Colonic mucosa (tissue), 4 donors: ENCODE measurements around the gene OR1I1. TPM values are rescaled to one million over a fixed set of nuclear protein-coding genes. Genes with fewer than 3 reads are reported as not detected.

Source experiments
- DNase-seq: peaks from one replicate; pipeline ENCODE4 v3.0.0-alpha.2; 2020
- H3K27ac ChIP-seq: fragments of 200-600 bp; one replicate; pipeline ENCODE4 v1.8.0; 2021
- H3K27me3 ChIP-seq: fragments of 200-600 bp; one replicate; pipeline ENCODE4 v1.8.0; 2021
- H3K36me3 ChIP-seq: fragments of 200-600 bp; one replicate; pipeline ENCODE4 v1.8.0; 2021
- H3K4me1 ChIP-seq: fragments of 200-600 bp; one replicate; pipeline ENCODE4 v1.8.0; 2021; ENCODE audit warnings: mild to moderate bottlenecking
- H3K4me3 ChIP-seq: fragments of 200-600 bp; one replicate; pipeline ENCODE4 v1.8.0; 2021
- H3K9ac ChIP-seq, 2 donors: one replicate each; pipeline ENCODE4 v1.7.0; 2013; ENCODE audit warnings: control low read depth in 2 of 2, low read depth in 2 of 2, low read length in 2 of 2
- H3K9me3 ChIP-seq: fragments of 200-600 bp; one replicate; pipeline ENCODE4 v1.8.0; 2021
- intact Hi-C: fragments of 100-400 bp; cut with DNase I; formaldehyde crosslinking; loops from one replicate; pipeline ENCODE4 v1.14.1; 2022
- total RNA-seq, 2 donors: library from RNA; stranded (reverse); fragmentation: NEBNext Ultra II Directional in 1 of 2; extraction: Animal tissue kit (Norgen Biotek cat#: 25700) in 1 of 2; gene quantifications; one replicate each; pipeline ENCODE4 v1.2.1, GENCODE V29; 2021
- TF ChIP-seq, protein P1 (sequence below): fragments of 200-600 bp; IDR thresholded peaks from one replicate; pipeline ENCODE4 v1.8.0; 2022; ENCODE audit warnings: antibody characterized with exemption, mild to moderate bottlenecking
- donor health status: healthy.
- donor health status: DM: no; HTN: no; CAD: no.
- donor health status: DM: no; HTN: no; CAD: no.

Gene OR1I1
- total RNA-seq, 2 donors from 2014 or later = not detected

DNA sequence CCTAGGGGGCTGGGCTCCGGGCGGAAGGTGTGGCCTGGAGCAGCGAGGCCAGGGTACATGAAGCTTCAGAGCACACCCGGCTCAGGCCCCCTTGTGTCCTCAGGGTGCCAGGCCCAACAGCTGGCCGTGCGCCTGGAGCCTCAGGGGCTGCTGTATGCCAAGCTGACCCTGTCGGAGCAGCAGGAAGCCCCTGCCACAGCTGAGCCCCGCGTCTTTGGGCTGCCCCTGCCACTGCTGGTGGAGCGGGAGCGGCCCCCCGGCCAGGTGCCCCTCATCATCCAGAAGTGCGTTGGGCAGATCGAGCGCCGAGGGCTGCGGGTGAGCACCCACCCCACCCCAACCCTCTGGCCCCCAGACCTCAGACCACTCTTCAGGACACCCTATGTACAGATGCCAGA, 28.4 kb downstream of the OR1I1 start:
- Histone ChIP-seq H3K4me1 (no peaks in the 10 kb centered on the region), H3K27me3 (peaks cover 14% of the 10 kb centered on the region), H3K27ac (no peak overlapping the region), H3K4me3 (no peak overlapping the region), H3K9ac (no peak overlapping the region), H3K36me3 (no peaks in the 10 kb centered on the region), H3K9me3 (no peaks in the 10 kb centered on the region)
- intact Hi-C loops = no loop called here
- TF ChIP-seq, protein P1, sequence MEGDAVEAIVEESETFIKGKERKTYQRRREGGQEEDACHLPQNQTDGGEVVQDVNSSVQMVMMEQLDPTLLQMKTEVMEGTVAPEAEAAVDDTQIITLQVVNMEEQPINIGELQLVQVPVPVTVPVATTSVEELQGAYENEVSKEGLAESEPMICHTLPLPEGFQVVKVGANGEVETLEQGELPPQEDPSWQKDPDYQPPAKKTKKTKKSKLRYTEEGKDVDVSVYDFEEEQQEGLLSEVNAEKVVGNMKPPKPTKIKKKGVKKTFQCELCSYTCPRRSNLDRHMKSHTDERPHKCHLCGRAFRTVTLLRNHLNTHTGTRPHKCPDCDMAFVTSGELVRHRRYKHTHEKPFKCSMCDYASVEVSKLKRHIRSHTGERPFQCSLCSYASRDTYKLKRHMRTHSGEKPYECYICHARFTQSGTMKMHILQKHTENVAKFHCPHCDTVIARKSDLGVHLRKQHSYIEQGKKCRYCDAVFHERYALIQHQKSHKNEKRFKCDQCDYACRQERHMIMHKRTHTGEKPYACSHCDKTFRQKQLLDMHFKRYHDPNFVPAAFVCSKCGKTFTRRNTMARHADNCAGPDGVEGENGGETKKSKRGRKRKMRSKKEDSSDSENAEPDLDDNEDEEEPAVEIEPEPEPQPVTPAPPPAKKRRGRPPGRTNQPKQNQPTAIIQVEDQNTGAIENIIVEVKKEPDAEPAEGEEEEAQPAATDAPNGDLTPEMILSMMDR = no peak
- DNase-seq = no peak

DNA sequence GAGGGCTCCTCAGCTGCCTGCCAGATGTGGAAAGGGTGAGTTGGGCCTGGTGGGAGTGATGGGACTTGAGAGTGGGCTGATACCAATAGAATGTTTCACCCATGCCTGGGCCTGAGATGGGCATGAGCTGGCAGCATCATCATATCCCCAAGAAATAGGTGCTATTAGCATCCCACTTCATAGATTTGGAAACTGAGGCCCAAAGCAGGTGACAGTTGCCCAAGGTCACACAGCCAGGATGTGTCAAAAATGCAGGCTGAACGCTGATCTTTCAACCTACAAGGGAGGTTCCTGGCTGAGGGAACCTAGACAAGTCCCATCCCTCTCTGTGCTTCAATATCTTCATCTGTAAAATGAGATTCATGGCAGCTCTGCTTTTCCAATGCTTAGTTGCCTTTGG, 29.7 kb downstream of the OR1I1 start:
- Histone ChIP-seq H3K4me1 (no peaks in the 10 kb centered on the region), H3K27ac (no peak overlapping the region), H3K4me3 (no peak overlapping the region), H3K27me3 (peaks cover 14% of the 10 kb centered on the region), H3K9ac (no peak overlapping the region), H3K9me3 (no peaks in the 10 kb centered on the region), H3K36me3 (peaks cover under 1% of the 10 kb centered on the region)
- no peak for DNase-seq
- intact Hi-C loops = no loop called here
- TF ChIP-seq, protein P1 = no peak

DNA sequence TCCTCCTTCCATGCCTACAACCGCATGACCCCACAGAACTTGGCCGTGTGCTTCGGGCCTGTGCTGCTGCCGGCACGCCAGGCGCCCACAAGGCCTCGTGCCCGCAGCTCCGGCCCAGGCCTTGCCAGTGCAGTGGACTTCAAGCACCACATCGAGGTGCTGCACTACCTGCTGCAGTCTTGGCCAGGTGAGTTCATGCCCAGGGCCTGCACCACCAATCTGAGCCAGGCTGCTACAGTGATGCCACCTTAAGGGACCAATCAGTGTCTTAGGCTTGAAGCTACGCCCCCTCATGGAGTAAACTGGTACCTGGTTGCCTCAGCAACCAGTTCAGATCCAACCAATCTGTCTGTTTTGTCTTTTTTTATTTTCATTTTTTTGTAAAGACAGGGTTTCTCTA, 30.4 kb downstream of the OR1I1 start:
- intact Hi-C loops = no loop called here

DNA sequence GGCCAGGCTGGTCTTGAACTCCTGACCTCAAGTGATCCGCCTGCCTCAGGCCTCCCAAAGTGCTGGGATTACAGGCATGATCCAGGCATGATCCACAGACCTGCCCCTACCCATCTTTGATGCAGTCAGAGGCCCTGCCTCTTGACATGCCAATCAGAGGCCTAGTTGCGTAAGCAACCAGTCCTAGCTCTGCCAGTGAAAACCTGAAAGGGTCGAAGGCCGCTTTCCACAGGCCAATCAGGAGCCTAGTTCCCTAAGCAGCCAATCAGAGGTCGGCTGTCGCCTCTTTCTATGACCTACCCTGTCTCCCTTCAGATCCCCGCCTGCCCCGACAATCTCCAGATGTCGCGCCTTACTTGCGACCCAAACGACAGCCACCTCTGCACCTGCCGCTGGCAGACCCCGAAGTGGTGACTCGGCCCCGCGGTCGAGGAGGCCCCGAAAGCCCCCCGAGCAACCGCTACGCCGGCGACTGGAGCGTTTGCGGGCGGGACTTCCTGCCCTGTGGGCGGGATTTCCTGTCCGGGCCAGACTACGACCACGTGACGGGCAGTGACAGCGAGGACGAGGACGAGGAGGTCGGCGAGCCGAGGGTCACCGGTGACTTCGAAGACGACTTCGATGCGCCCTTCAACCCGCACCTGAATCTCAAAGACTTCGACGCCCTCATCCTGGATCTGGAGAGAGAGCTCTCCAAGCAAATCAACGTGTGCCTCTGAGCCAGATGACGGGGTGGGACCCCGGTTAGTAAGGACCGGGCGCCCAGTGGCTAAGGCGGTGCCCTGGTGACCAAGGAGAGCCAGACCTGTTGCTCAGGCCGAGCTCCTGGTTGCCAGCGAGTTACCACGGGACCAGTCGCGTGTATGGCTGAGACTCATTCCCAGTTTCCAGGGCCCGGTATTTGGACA, 31.5 kb downstream of the OR1I1 start:
- Histone ChIP-seq H3K9me3 (no peaks in the 10 kb centered on the region), H3K27me3 (peaks cover 3% of the 10 kb centered on the region), H3K36me3 (peaks cover 15% of the 10 kb centered on the region), H3K4me1 (no peaks in the 10 kb centered on the region), H3K27ac (no peak overlapping the region), H3K4me3 (no peak overlapping the region), H3K9ac (no peak overlapping the region)
- TF ChIP-seq, protein P1 = no peak
- intact Hi-C loops = no loop called here
- no peak for DNase-seq

More for the DNA sequence above, 30.4 kb downstream of the OR1I1 start:
- no peak for DNase-seq
- Histone ChIP-seq H3K9ac (no peak overlapping the region), H3K4me3 (no peak overlapping the region), H3K9me3 (no peaks in the 10 kb centered on the region), H3K4me1 (no peaks in the 10 kb centered on the region), H3K36me3 (peaks cover 6% of the 10 kb centered on the region), H3K27ac (no peak overlapping the region), H3K27me3 (peaks cover 13% of the 10 kb centered on the region)
- TF ChIP-seq, protein P1 = no peak

DNA sequence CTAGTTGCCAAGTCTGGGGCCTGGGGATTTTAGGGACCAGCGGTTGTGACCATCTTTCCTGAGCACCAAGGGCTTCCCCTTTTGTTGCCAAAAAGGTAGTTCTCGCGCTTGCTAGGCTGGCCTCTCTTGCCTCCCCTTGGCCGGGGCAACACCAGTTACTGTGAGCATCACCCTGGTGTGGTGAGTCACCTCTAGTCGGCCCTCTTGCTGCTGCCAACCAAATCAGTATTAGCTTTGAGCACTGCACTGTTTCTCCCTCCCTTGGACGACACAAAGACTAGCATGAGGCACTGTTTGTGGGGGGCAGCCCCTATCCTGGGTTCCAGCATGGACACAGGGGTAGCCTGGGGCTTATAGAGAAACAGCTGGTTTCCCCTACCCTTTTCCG, 32.1 kb downstream of the OR1I1 start:
- Histone ChIP-seq H3K9ac (no peak overlapping the region), H3K36me3 (peaks cover 21% of the 10 kb centered on the region), H3K4me3 (no peak overlapping the region), H3K9me3 (no peaks in the 10 kb centered on the region), H3K27me3 (no peaks in the 10 kb centered on the region), H3K27ac (no peak overlapping the region), H3K4me1 (no peaks in the 10 kb centered on the region)
- TF ChIP-seq, protein P1 = no peak
- intact Hi-C loops = no loop called here
- no peak for DNase-seq
